LoVo (cell line): Measurements from ENCODE around the gene SERGEF.

Source experiments
- DNase-seq: peaks from one replicate; pipeline ENCODE4 v3.0.0-alpha.2; 2016; ENCODE audit warnings: low spot score

Gene SERGEF

DNA sequence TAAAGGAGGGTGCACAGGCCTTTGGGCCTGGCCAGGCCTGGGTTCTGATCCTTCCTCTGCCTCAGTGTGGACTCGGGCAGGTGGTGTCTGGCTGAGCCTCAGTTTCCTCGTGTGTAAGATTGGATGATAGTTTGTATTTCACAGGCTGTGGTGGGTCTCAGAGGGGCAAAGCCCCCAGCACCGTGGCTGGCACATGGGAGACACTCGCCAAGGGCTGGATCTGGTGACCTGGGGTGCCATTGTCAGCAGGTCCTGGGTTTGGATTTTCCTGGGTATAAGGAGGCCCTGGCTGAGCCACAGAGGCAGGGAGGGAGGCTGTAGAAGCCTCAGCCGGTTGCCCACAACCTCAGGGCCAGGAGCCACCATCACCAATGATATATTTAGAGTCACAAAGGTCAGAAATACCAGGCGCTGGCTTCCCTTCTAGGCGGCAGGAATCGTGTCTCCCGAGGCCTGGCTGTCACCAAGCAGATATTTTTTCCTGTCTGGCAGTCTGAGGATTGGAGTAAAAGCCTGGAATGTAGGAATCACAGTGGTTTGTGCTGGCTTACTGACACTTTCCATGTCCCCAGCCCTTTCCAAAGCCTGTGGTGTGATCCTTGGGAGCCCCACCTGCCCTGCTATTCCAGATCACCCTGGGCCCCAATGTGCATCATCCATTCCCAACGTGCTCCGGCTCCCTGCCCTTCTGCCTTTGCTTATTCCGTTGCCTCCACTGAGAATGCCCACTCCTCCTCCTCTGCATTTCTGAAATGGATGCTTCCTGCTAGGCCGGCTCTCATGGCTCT lies 262.6 kb downstream of the SERGEF start:
- no peak for DNase-seq

DNA sequence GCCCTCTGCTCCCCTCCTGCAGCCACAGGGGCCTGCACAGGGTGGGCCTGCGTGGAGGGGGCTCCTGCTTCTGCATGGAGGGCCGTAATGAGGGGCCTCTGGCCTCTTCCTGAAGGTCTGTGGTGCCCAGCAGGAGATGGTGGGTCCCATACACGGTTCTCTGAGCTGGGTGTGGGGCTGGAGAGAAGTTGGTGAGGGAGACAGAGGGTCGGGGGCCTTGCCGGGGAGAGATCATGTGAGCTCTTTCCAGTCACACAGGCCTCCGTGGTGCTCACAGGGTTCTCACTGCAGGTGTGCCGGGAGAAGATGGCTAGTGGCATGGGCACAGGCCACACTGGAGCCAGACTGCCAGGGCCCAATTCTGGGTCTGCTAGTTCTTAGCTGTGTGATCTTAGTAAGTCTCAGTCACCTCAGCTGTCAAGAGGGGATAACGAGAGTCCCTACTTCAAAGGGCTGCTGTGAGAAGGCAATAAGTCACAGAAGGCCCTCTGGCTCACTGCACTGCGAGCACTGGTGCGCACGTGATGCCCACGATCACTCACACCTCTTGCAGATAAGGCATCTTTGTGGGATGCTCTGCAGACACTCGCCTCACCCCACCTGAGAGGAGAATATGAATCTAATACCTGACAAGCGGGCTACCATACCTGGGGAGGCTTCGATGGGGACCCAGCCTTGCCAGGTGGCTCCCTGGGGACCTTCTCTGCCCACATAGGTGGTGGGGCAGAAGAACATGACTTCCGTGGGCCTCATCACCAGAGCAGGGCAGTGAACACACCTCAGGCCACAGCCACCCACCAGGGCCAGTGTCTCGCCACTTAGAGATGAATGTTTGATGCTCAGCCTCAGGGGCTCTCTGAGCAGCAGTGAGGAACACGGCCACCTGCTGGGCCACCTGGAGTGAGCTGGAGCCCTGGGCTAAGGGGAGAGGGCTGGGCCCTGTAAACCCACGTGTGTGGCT lies 263.8 kb downstream of the SERGEF start:
- no peak for DNase-seq

DNA sequence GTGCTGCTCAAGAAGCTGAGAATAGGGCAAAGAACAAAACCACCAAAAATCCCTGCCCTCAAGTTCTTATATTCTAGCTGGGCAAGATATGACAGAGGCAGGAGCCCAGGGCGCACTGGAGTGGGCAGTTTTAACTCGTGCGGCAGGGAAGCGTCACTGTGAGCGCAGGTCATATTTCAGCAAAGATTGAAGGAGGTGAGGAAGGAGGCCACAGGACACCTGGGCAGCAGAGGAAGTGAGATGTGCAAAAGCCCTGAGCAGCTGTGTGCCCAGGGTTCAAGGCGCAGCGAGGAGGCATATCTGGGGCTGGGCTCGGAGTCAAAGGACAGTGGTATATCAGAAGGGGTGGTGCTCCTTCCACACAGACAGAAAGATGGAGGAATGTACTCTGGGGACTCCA lies 264.8 kb downstream of the SERGEF start:
- DNase-seq: no peak

DNA sequence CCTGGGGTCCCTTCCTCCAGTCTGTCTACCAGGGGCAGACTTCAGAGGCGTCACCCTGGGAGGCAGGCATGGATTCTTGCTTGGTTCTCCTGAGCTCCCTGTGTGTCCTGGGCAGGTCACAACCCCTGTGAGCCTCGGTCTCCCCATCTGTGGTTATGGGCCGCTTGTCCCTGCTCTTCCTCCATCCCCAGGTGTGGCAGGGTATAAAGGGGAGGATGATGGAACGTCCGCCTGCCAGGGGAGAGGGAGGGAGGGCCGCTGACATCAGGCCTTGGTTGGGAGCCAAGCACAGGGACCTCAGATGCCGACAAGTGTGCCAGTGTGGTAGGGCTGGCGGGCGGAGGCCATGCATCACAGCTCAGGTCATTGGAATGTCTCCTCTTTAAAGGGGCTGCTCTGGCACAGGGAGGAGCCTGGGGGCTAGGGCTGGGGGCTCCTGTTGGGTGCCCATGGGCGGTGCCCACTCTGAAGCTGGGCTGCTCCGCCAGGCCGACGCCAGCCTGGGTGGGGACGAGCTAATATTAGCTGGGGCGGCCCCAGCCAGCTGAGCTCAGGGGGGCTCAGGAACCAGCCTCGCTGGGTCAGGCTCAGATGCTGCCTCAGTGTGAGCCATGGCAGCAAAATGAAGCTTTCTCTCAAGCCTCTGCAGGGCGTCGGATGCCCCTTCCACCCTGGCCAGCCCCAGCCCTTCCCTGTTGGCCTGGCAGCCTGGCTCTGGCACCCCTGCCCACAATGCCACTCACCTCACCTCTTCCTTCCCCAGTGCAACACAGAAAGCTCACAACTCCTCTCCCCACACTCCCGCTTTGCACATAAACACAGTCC lies 265.5 kb downstream of the SERGEF start:
- DNase-seq: peak; percentile 14

DNA sequence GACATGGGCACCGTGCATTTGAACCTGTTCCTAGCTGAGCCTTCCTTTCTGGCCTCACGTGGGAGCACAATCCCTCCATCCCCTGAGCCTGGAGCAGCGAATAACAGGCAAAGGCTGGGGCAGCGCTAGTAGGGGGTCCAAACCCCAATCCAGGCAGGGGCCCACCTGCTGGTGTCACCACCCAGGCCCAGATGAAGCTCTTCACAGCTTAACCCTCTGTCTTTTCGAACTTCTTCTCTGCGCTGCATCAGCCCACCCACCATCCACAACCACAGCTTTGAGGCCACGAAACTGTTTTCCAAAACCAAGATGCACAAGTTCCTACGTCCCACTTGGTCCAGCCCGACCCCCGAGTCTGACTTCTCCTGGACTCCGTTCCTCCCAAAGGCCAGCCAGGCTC lies 266.8 kb downstream of the SERGEF start:
- no peak for DNase-seq

DNA sequence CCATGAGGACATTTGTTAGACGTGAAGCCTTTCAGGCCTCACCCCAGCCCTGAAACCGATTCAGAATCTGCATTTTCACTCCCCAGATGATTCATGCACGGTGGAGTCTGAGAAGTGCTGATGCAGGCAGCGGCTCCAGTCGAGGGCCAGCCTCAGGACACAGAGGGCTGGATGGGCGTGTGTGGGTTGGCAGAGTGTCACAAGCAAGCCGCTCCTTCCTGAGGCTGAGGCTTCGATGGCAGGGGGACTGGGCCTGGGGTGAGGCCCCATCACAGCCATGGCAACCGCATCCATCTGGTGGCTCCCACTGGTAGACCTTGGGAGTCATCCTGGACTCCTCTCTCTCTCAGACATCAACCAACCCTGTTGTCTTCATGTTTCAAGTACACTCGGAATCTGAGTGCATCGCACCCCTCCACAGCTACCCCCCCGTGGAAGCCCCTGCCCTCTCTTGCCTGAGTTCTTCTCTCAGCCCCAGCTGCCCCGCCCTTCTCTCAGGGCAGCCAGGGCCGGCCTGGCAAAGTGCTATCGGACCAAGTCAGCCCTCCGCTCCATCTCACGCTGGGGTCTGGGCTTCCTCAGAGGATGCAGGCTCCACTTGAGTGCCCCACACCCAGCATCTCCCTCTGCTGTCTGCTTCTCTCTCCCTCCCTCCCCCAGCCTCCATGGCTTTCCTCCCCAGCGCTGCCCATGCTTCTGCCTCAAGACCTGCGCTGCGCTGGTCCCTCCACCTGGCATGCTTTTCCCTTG lies 267.6 kb downstream of the SERGEF start:
- DNase-seq: no peak

DNA sequence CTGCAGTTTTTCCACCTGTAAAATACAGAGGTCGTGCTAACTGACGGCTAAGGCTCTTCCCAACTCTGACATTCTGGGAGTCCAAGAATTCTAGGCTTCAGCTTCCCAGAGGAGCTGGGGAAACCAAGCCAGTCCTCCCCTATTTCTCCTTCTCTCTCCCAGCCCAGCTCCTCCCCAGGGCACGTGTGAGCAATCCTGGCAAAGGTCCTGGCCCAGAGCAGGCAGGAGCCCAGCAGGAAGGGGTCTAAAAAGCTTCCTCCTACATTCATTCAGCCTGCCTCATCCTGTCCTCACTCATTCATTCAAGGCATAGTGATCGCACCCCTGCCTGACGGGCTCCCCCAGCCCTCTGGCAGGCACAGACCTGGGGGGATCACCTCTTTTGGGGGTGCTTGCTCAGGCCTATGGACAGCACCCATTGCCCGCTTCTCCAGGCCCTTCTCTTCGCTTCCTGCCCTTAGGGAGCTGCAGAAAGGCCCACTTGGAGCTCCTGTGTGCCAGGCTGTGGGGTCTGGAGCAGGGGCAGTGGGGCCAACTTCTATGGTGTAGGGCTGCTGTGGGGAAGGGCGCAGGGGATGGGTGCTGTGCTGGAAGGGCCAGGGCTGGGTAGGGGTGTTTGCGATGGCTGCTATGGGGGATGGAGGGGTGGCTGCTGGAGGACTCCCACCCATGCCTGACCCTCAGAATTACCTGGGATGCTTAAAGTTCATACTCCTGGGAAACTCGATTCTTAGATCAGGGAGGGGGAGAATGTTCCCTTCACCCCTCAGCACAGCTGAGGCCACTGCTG lies 268.5 kb downstream of the SERGEF start:
- DNase-seq: no peak

DNA sequence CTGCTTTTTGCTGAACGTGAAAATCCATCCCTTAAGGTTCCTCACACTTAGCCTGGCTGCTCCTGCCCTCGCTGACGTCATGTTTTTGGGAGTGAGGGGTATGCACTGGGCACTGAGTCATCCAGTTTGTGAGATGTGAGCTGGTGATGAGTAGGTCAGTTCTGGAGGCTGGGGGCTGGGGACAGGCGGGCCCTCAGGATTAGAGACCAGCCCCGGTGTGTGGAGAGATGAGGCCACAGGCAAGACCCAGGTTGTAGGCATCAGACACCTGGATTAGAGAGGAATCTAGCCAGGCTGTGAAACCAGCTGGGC lies 269.1 kb downstream of the SERGEF start:
- DNase-seq: no peak

DNA sequence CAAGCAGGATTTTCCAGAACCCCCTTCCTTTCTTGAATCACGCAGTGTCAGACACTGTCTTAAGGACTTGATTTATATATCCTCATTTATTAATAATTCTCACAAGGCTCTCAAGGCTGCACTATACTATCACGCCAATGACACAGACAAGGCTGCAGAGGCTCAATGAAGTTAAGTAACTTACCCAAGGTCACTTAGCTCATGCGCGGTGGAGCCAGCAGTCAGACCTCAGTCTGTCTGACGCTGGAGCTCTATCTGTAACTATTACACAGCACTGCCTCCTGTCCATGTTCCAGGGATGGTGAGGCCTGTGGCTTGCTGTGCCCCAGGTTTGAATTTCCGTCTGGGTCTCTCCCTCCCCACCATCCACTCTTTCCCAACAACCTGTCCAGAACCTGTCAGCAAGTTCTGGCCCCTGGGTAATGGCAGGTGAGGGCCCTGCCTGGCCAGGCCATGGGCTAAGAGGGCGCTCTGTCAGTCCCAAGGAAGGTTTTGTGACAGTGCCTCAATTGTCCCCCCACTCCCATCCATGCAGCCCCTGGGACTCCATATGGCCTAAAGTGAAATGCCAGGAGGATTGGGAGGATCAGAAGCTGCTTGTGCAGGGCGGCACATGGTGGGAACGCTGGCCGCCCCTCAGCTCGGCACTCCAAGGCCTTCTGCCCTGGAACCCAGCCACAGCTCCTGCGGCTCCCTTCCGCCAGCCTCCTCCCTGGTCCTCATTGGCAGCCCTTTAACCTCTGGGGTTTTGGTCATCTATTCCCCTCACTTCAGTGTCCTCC lies 269.6 kb downstream of the SERGEF start:
- DNase-seq: no peak

DNA sequence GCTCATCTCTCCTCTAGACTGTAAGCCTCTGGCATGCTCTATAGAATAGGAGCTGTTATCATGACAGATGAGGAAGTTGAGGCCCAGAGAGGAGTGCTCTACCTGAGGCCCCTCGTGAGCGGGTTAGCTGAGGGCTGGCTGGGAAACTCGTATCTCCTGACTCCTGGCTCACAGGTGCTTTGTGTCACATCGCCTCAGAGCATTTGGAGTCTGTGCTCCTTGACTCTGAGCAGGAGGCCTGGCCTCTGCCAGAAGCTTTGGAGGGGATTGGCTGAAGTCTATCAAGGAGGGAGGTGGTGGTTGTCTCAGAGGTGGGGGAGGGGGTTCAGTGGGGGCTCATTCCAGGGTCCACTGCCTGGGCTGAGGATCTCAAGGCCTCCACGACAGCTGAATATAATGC lies 270.8 kb downstream of the SERGEF start:
- DNase-seq: no peak

DNA sequence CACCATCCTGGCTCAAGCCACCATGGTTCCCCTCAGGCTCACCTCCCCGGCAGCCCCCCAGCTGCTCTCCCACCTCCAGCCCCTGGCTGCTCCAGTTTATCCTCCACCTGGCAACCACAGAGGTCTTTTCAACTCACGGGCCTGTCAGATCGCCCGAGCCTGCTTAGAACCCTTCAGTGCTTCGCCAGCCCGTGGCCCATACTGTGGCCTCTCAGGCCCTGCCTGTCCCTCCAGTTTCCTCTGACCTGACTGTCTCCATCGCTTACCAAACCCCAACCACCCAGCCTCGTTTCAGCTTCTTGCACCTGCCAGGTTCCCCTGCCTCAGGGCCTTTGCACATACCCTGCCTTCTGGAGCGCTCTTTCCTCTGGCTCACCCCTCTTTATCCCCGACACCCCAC lies 271.4 kb downstream of the SERGEF start:
- no peak for DNase-seq

DNA sequence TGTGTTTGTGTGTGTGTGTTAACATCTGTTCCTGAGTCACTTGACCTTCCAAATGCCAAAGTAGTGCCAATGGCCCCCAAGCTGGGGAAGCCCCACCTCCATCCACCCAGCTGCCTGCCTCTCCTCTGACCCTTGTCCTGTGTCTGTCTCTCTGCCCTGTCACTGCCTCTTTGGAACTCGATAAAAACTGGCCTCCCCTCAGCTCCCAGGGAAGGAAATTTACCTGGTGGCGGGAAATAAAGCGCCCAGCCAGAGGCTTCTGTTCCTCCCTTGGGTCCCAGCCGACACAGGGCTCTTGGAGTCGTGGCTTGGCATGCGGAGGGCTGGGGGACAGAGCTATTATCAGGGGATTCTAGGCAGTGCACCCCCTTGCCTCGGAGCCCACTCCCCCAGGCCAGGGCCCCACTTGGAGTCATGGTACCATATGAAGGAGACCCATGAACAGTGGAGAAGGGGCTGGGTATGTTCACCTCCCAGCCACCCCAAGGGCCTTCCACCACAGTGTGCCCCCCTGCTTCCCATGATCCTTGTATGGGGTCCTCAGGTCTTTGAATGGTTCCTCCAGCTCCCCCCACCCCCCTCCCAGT lies 272.1 kb downstream of the SERGEF start:
- DNase-seq: no peak

DNA sequence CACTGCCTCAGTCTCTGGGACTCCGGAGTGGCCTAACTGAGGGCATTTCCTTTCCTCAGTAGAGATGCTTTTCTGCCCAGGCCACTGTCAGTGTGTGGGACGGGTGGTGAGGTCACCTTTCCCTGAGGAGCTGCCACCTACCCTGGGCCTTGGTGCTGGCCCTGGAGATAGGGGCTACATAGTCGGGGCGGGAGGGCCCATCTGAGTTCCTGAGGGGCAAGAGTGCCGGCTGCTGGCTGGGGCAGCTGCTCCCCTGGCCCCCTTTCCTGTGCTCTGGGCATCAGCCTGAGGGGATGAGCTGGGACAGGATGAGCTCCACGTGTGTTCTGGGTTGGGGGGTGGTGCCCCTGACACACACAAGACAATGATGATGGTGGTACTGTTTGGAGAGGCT lies 272.9 kb downstream of the SERGEF start:
- DNase-seq: no peak

DNA sequence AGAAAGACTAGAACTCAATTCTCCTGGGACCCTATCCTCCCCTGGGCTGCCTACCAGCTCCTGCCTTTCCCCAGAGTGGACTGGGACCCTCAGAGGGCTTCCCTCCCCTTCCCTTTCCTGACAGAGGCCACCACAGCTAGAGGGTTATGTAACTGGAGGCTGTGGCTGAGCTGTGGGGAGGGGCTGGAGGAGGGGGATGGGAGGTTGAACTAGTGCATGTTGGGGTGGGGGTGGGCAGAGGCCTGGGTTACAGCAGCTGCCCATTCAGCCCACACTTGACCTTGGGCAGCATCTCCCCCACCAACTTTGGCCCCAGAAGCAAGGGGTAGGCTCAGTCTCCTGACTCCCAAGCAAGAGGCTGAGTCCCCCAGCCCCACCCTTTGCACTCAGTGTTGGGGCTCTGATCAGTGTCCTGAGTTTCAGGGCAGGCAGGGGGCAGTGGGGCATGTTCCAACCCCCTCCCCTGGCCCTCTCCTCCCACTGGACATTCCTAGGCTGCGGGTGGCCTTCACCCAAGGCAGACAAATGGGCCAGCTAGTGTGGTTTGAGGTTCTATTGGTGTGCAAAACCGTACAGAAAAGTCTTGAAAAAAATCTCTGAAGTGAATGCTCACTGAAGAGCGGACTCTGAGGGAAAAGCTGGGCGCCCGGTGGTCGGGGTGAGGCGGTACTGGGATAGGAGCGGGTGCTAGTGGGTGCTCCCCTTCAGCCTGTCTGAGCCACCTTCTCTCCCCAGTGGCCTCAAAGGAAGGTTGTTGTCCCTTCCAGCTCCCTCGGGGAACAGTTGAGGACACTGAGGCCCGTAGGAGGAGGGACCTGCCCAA lies 274.5 kb downstream of the SERGEF start:
- DNase-seq: no peak
